T-helper 1 cell treated with Interleukin-12 subunit alpha and Interleukin-12 subunit beta and Interleukin-4 antibody, amounts not matched to agents 30 ng/mL and 1 ng/mL, for 36 hours (primary cell): ENCODE results near the gene EFHD2. TPM values are rescaled to one million over a fixed set of nuclear protein-coding genes. Genes with fewer than 3 reads are reported as not detected.
"Not testable (repeated sequence)": the region's sequence is repeated elsewhere in the genome, so short reads cannot be mapped to it uniquely, and the experiment has no call there.

ENCODE experiments used
- intact Hi-C: fragments of 100-400 bp; cut with micrococcal nuclease; formaldehyde crosslinking; loops from one replicate; pipeline ENCODE4 v1.15.1; 2024
- total RNA-seq: library from RNA; stranded (reverse); gene quantifications from 2 replicates; pipeline ENCODE4 v1.2.3, GENCODE V29; 2022

EFHD2 gene
- total RNA-seq, 1 donor from 2014 or later = 146 TPM

- intact Hi-C loops = no loop called here
These were observed 21.3 kb upstream of the EFHD2 start for GRCh38 chr1:15388201-15388880.

GRCh38 chr1:15389828-15390227, 19.9 kb upstream of the EFHD2 start:
- intact Hi-C loops = not testable (repeated sequence)

GRCh38 chr1:15390667-15391066, 19.0 kb upstream of the EFHD2 start:
- intact Hi-C loops = no loop called here

- intact Hi-C loops = no loop called here
These were observed 18.3 kb upstream of the EFHD2 start for GRCh38 chr1:15391366-15391765.

- intact Hi-C loops = no loop called here
These were observed 16.0 kb upstream of the EFHD2 start for GRCh38 chr1:15393475-15394257.

- intact Hi-C loops = no loop called here
These were observed 15.4 kb upstream of the EFHD2 start for GRCh38 chr1:15394258-15394690.

- intact Hi-C loops = no loop called here
These were observed 12.5 kb upstream of the EFHD2 start for GRCh38 chr1:15397236-15397635.

GRCh38 chr1:15399710-15400109, 10.0 kb upstream of the EFHD2 start:
- intact Hi-C loops = no loop called here

GRCh38 chr1:15400627-15401026, 9.1 kb upstream of the EFHD2 start:
- intact Hi-C loops = no loop called here

- intact Hi-C loops = no loop called here
These were observed 8.2 kb upstream of the EFHD2 start for GRCh38 chr1:15401391-15402055.

GRCh38 chr1:15402809-15403450, 6.8 kb upstream of the EFHD2 start:
- intact Hi-C loops = no loop called here

GRCh38 chr1:15403962-15404580, 5.6 kb upstream of the EFHD2 start:
- intact Hi-C loops = no loop called here

GRCh38 chr1:15405106-15405850, 4.4 kb upstream of the EFHD2 start:
- intact Hi-C loops = no loop called here

- intact Hi-C loops = no loop called here
These were observed 2.8 kb upstream of the EFHD2 start for GRCh38 chr1:15406614-15407559.

GRCh38 chr1:15407580-15407979, 2.1 kb upstream of the EFHD2 start:
- intact Hi-C loops = no loop called here

- intact Hi-C loops = loop anchor here (1.0 to 2.0 kb wide), 6 partner anchors 8 to 958 kb away; partner anchors contain the start of genes DNAJC16 and SZRD1
These were observed 749 bp upstream of the EFHD2 start for GRCh38 chr1:15408890-15409387.

- intact Hi-C loops = loop anchor here (5.0 to 10.0 kb wide), 2 partner anchors 284 to 1642 kb away; partner anchors contain the start of gene SDHB
These were observed 665 bp downstream of the EFHD2 start for GRCh38 chr1:15410223-15410883.

- intact Hi-C loops = loop anchor here (5.0 to 10.0 kb wide), 2 partner anchors 284 to 1641 kb away; partner anchors contain the start of gene SDHB
These were observed 1.2 kb downstream of the EFHD2 start for GRCh38 chr1:15410884-15411245.
